D721Med (cell line): ENCODE measurements around the gene DCAF4.

Experiments
- DNase-seq: peaks from one replicate; pipeline ENCODE4 v3.0.0; 2011; ENCODE audit warnings: low spot score; ENCODE audit not compliant: insufficient read length
- FAIRE-seq: peaks from 2 replicates; lab custom pipeline; 2011; peaks lifted over from hg19 to GRCh38; lab: Jason Lieb, UNC
- TF ChIP-seq, protein P1 (sequence below): IDR thresholded peaks from 2 replicates; pipeline ENCODE4 v1.5.1; 2012; ENCODE audit warnings: mild to moderate bottlenecking, control low read depth; ENCODE audit not compliant: insufficient read depth; ENCODE audit errors: missing control alignments

The DCAF4 gene, protein sequence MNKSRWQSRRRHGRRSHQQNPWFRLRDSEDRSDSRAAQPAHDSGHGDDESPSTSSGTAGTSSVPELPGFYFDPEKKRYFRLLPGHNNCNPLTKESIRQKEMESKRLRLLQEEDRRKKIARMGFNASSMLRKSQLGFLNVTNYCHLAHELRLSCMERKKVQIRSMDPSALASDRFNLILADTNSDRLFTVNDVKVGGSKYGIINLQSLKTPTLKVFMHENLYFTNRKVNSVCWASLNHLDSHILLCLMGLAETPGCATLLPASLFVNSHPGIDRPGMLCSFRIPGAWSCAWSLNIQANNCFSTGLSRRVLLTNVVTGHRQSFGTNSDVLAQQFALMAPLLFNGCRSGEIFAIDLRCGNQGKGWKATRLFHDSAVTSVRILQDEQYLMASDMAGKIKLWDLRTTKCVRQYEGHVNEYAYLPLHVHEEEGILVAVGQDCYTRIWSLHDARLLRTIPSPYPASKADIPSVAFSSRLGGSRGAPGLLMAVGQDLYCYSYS

DNA sequence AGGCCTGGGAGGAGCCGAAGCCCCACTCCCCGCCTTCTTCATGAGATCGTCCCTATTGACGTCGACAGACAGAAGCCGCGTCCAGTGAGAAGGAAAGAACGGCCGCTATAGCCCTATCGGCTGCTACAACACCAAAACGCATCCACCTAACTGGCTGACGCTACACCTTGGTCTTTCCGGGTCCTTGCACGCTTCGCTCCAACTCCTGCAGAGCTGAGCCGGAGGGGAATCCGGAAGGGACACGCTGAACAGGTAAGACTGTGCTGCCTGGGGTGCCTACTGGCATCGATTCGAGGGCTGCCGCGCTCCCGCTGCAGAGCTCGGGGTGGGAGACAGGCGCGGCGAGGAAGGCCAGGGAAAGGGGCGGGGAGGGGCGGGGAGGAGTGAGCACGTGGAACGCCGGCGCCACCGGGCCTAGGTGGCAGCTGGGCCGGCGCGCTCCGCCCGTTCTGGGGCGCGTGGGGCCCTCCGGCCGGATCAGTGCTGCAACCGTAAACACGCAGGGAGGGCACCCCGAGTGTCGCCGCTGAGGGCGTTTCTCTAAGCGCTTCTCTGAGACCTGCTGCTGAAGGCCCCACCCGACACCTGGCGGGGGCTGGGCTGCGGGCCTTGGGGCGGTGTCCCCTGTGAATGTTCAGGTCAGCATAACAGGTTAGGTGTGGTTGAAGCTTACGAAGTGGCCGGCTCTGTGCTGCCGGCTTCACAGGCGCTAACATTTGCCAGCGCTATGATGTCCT lies at the start of gene DCAF4:
Gene DCAF4 (plus strand): TSS at position 173 of the 737 bp plus-strand sequence. CDS start 11,515 bp downstream, outside the sequence.
- DNase-seq = peak; percentile 86
- no peak for FAIRE-seq
- TF ChIP-seq, protein P1, sequence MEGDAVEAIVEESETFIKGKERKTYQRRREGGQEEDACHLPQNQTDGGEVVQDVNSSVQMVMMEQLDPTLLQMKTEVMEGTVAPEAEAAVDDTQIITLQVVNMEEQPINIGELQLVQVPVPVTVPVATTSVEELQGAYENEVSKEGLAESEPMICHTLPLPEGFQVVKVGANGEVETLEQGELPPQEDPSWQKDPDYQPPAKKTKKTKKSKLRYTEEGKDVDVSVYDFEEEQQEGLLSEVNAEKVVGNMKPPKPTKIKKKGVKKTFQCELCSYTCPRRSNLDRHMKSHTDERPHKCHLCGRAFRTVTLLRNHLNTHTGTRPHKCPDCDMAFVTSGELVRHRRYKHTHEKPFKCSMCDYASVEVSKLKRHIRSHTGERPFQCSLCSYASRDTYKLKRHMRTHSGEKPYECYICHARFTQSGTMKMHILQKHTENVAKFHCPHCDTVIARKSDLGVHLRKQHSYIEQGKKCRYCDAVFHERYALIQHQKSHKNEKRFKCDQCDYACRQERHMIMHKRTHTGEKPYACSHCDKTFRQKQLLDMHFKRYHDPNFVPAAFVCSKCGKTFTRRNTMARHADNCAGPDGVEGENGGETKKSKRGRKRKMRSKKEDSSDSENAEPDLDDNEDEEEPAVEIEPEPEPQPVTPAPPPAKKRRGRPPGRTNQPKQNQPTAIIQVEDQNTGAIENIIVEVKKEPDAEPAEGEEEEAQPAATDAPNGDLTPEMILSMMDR = no peak

DNA sequence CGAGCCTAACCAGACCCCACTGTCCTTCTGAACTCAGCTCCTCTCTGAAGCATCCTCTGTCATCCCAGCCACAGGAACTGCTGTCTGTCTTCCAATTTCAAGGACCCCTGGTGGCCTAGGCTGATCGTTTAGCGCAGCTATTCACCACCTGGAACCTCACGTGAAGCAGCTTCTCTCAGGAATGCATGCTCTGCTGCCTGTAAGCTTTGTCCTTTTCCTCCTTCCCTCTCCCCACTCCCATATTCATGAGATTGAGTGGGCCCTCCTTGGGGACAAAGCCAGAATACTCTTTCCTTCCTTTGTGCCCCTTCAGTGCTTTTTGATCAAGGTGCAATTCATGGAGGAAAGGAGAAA lies 49.6 kb upstream of the DCAF4 start:
- TF ChIP-seq, protein P1 = no peak
- no peak for DNase-seq
- no peak for FAIRE-seq

DNA sequence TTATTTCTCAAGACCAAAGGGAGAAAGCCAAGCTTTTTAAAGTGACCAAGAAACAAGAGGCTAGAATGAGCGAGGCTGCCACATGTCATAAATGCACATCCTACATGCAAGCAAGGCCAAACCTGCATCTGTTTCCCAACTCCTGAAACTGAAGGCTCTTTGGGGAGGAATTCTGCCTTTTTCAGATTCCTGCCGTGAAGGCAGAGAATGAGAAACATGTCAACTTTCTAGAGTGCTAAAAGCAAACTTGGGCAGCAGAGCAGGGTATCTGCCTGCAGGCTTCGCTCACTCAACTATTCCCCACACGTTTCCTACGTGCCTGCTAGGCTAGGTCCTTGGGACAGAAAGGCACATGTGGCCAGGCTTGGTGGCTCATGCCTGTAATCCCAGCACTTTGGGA lies 47.5 kb upstream of the DCAF4 start:
- FAIRE-seq (no peak), DNase-seq (no peak)
- TF ChIP-seq, protein P1 = no peak

DNA sequence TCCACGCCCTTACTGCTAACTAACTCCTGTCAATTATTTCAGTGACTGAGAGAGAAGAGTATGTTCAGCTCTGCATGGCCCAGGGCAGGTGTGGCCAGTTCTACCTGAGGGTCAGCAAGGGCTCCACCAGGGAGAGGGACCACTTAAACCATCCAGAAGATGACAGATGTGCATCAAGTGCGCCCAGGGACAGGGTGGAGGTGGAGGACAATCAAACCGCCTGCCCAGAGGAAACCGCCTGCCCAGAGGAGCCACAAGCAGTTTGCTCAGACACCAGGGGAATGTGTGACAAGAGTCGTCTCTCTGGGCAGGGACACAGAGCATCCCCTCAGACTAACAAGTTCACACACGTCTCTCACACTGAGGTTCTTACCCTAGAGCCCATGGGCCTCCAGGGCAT lies 46.8 kb upstream of the DCAF4 start:
- DNase-seq (no peak), FAIRE-seq (no peak)
- TF ChIP-seq, protein P1 = no peak

DNA sequence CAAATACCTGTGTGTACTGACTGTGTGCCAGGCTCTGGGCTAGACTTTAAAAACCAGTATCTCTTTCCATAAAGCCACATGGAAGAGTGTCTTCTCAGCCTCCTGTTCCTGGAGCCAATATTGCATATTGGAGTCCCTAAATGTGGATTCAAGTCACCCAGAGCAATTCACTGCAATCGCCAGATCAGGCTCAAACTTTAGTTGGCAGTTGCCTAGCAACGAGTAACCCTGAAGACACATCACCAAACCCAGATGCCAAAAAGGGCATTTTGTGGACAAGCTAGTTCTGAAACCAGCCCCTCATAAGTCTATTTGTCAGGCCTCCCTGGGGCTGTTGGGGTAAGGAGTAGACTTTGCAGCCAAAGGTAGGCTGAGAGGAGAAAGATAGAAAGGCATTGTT lies 46.1 kb upstream of the DCAF4 start:
- DNase-seq = no peak
- no peak for FAIRE-seq
- TF ChIP-seq, protein P1 = no peak

DNA sequence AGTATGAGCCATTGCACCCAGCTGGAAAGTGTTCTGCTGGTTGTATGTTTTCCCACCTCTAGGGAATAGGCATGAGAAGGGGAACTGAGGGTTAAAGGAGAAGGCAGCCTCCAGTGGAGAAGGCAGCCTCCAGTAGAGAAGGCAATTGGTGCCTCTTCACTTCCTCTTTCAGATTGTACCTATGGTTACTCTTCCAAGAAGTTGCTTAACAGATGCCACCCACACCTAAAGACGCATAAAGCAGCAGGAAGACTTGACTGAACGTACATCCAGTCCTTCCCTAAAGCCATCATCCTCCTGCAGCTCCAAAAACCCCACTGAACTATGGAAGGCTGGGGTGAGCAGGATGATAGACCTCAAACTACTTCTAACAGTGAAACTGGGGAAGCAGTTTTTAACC lies 45.4 kb upstream of the DCAF4 start:
- FAIRE-seq (no peak), DNase-seq (no peak)
- TF ChIP-seq, protein P1 = no peak
